Ishikawa (cell line): ENCODE results near the gene DNAJC5.

Source experiments
- CEBPB ChIP-seq: IDR thresholded peaks from 2 replicates; pipeline ENCODE4 v1.6.1; 2012
- CREB1 ChIP-seq: IDR thresholded peaks from 2 replicates; pipeline ENCODE4 v1.6.1; 2012; ENCODE audit warnings: low read depth
- EGR1 ChIP-seq: IDR thresholded peaks from 2 replicates; pipeline ENCODE4 v1.6.1; 2012
- EP300 ChIP-seq: IDR thresholded peaks from 2 replicates; pipeline ENCODE4 v1.6.1; 2012; ENCODE audit warnings: borderline replicate concordance
- FOXM1 ChIP-seq: IDR thresholded peaks from 2 replicates; pipeline ENCODE4 v1.6.1; 2012; ENCODE audit warnings: low read depth, borderline replicate concordance
- NFIC ChIP-seq: IDR thresholded peaks from 2 replicates; pipeline ENCODE4 v1.6.1; 2012
- RAD21 ChIP-seq: IDR thresholded peaks from 2 replicates; pipeline ENCODE4 v1.6.1; 2012; ENCODE audit warnings: low read depth
- TAF1 ChIP-seq: IDR thresholded peaks from 2 replicates; pipeline ENCODE4 v1.6.1; 2012; ENCODE audit warnings: low read depth, mild to moderate bottlenecking
- TCF12 ChIP-seq: IDR thresholded peaks from 2 replicates; pipeline ENCODE4 v1.6.1; 2012; ENCODE audit warnings: low read depth
- TEAD4 ChIP-seq: IDR thresholded peaks from 2 replicates; pipeline ENCODE4 v1.6.1; 2012
- YY1 ChIP-seq: IDR thresholded peaks from 2 replicates; pipeline ENCODE4 v1.6.1; 2012; ENCODE audit warnings: low read depth
- ZBTB7A ChIP-seq: IDR thresholded peaks from 2 replicates; pipeline ENCODE4 v1.6.1; 2012; ENCODE audit warnings: low read depth
- TF ChIP-seq, protein P1 (sequence below): IDR thresholded peaks from 2 replicates; pipeline ENCODE4 v1.6.1; 2012
- TF ChIP-seq, protein P2 (sequence below): IDR thresholded peaks from 2 replicates; pipeline ENCODE4 v1.6.1; 2012
- TF ChIP-seq, protein P3 (sequence below): IDR thresholded peaks from 2 replicates; pipeline ENCODE4 v1.6.1; 2012; ENCODE audit warnings: low read depth, mild to moderate bottlenecking

Gene DNAJC5

DNA sequence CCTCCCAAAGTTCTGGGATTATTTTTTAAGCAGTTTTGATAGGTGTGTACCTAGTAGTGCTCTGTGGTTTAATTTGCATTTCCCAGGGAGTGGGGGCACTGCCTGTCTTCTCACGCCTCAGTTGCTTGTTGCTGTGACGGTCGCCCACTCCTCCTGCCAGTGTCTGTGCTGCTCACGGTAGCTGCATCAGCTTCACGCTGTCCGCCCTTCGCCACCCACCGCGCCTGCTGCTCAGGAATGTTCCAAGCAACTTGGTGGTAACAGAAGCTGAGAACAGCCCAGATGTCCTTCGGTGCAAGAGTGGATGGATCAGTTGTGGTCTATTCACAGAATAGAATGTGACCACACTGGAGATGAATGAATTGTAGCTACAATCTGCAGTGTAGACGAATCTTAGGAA, 22.9 kb downstream of the DNAJC5 start:
- TF ChIP-seq ZBTB7A (no peak), FOXM1 (no peak), TEAD4 (no peak), TCF12 (no peak), YY1 (no peak), RAD21 (no peak), EP300 (no peak), CEBPB (no peak), EGR1 (no peak), NFIC (no peak), CREB1 (no peak), TAF1 (no peak)
- TF ChIP-seq, protein P1, sequence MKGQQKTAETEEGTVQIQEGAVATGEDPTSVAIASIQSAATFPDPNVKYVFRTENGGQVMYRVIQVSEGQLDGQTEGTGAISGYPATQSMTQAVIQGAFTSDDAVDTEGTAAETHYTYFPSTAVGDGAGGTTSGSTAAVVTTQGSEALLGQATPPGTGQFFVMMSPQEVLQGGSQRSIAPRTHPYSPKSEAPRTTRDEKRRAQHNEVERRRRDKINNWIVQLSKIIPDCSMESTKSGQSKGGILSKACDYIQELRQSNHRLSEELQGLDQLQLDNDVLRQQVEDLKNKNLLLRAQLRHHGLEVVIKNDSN, result no peak
- TF ChIP-seq, protein P2, sequence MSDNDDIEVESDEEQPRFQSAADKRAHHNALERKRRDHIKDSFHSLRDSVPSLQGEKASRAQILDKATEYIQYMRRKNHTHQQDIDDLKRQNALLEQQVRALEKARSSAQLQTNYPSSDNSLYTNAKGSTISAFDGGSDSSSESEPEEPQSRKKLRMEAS, result no peak
- TF ChIP-seq, protein P3, sequence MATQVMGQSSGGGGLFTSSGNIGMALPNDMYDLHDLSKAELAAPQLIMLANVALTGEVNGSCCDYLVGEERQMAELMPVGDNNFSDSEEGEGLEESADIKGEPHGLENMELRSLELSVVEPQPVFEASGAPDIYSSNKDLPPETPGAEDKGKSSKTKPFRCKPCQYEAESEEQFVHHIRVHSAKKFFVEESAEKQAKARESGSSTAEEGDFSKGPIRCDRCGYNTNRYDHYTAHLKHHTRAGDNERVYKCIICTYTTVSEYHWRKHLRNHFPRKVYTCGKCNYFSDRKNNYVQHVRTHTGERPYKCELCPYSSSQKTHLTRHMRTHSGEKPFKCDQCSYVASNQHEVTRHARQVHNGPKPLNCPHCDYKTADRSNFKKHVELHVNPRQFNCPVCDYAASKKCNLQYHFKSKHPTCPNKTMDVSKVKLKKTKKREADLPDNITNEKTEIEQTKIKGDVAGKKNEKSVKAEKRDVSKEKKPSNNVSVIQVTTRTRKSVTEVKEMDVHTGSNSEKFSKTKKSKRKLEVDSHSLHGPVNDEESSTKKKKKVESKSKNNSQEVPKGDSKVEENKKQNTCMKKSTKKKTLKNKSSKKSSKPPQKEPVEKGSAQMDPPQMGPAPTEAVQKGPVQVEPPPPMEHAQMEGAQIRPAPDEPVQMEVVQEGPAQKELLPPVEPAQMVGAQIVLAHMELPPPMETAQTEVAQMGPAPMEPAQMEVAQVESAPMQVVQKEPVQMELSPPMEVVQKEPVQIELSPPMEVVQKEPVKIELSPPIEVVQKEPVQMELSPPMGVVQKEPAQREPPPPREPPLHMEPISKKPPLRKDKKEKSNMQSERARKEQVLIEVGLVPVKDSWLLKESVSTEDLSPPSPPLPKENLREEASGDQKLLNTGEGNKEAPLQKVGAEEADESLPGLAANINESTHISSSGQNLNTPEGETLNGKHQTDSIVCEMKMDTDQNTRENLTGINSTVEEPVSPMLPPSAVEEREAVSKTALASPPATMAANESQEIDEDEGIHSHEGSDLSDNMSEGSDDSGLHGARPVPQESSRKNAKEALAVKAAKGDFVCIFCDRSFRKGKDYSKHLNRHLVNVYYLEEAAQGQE, result no peak

GRCh38 chr20:63919130-63919529, 24.2 kb downstream of the DNAJC5 start:
- TF ChIP-seq, protein P2, result no peak
- TF ChIP-seq TCF12, result no peak
- no peak for TF ChIP-seq FOXM1
- TF ChIP-seq, protein P1, result no peak
- no peak for TF ChIP-seq ZBTB7A
- no peak for TF ChIP-seq RAD21
- TF ChIP-seq, protein P3, result no peak
- TF ChIP-seq TAF1, result no peak
- no peak for TF ChIP-seq EGR1
- TF ChIP-seq YY1, result no peak
- TF ChIP-seq CEBPB, result no peak
- no peak for TF ChIP-seq TEAD4
- TF ChIP-seq CREB1, result no peak
- TF ChIP-seq EP300, result no peak
- no peak for TF ChIP-seq NFIC

GRCh38 chr20:63920226-63920625, 25.3 kb downstream of the DNAJC5 start:
- no peak for TF ChIP-seq ZBTB7A
- TF ChIP-seq, protein P2, result no peak
- no peak for TF ChIP-seq YY1
- TF ChIP-seq NFIC, result no peak
- TF ChIP-seq EGR1, result no peak
- TF ChIP-seq CEBPB, result no peak
- TF ChIP-seq EP300, result no peak
- TF ChIP-seq RAD21, result no peak
- TF ChIP-seq TEAD4, result no peak
- no peak for TF ChIP-seq FOXM1
- TF ChIP-seq, protein P1, result no peak
- TF ChIP-seq, protein P3, result no peak
- no peak for TF ChIP-seq TAF1
- TF ChIP-seq TCF12, result no peak
- no peak for TF ChIP-seq CREB1

GRCh38 chr20:63923651-63924050, 28.7 kb downstream of the DNAJC5 start:
- TF ChIP-seq, protein P1, result no peak
- TF ChIP-seq CEBPB (no peak), EP300 (no peak), TEAD4 (no peak), EGR1 (no peak), FOXM1 (no peak), YY1 (no peak), NFIC (no peak)
